GM18909 (cell line): ENCODE measurements around the gene ZFR2.
"Not testable (repeated sequence)": the region's sequence is repeated elsewhere in the genome, so short reads cannot be mapped to it uniquely, and the experiment has no call there.

Source experiments
- ATAC-seq: cut with Tn5 transposase; IDR thresholded peaks from one replicate; pipeline ENCODE4 v1.9.1; 2021; ENCODE audit warnings: mild to moderate bottlenecking; ENCODE audit not compliant: unreplicated experiment, poor library complexity

Gene ZFR2

DNA sequence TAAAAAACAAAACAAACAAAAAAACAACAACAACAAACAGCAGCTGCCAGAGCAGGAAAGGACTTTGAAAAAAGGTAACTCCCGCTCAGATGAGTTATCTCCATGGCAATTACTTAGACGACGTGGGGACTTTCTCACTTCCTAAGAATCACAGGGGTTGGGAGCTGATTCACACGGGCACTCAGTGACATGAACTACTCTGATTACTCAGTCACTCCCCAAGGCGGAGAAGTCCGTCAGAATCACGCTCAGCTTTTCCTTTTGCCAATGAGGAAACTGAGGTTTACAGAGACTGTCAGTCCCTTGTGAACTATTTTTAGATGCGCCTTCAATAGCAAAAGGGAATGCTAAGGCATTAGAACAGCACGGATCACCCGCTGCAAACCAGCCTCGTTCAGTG lies 50.4 kb downstream of the ZFR2 start:
- no peak for ATAC-seq

DNA sequence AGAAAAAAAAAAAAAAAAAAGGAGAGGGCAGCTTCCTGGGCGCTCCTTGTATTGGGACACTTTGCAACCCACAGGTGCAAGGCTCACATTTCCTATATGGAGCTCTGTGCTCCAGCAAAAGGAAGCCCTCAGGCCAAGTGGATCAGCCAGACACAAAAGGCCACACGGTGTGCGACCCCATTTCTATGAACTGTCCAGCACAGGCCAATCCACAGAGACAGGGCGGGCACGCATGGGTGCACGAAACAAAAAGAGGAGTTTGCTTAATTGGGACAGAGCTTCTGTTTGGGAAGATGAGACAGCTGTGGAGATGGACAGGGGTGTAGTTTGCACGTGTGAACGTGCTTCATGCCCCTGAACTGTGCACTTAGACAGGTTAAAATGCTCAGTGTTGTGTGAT lies 51.1 kb downstream of the ZFR2 start:
- no peak for ATAC-seq

DNA sequence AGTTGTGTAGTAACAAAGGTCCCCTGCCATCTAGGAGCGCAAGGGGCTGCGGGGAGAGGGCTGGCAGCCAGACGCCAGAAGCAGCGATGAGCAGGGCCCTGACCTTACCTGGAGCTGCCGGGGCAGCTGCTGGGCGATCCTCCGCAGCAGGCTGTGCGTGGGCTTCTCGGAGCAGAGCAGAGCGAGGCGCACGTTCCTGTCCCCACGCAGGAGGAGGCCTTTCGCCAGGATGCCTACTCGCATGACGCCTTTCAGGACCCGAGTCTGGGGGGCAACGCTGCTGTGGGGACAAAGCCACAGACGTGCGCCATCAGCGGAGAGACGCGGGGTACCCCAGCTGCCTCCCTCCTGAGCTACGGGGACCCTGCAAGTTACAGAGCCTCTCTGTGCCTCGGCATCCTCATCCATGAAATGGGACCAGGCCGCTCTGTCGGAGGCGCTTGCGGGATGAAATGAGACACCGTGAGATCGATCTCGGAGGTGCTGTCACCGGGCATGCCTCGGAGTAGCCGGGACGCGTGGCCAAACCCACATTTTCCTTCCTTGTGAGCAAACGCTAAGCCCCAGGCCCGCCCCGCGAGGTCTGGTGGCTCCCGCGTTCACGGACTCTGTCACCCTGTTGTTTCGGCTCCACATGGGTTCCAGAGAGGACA lies 52.1 kb downstream of the ZFR2 start:
- ATAC-seq: no peak

DNA sequence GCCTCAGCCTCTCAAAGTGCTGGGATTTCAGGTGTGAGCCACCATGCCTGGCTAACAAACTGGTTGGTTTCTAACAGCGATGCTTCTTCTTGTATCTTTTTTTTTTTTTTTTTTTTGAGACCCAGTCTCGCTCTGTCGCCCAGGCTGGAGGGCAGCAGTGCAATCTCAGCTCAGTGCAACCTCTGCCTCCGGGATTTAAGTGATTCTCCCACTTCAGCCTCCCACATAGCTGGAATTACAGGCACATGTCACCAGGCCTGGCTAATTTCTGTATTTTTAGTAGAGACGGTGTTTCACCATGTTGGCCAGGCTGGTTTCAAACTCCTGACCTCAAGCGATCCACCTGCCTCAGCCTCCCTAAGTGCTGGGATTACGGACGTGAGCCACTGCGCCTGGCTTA lies 52.7 kb downstream of the ZFR2 start:
- not testable (repeated sequence) for ATAC-seq

GRCh38 chr19:3814648-3815047 lies 54.2 kb downstream of the ZFR2 start:
- no peak for ATAC-seq

DNA sequence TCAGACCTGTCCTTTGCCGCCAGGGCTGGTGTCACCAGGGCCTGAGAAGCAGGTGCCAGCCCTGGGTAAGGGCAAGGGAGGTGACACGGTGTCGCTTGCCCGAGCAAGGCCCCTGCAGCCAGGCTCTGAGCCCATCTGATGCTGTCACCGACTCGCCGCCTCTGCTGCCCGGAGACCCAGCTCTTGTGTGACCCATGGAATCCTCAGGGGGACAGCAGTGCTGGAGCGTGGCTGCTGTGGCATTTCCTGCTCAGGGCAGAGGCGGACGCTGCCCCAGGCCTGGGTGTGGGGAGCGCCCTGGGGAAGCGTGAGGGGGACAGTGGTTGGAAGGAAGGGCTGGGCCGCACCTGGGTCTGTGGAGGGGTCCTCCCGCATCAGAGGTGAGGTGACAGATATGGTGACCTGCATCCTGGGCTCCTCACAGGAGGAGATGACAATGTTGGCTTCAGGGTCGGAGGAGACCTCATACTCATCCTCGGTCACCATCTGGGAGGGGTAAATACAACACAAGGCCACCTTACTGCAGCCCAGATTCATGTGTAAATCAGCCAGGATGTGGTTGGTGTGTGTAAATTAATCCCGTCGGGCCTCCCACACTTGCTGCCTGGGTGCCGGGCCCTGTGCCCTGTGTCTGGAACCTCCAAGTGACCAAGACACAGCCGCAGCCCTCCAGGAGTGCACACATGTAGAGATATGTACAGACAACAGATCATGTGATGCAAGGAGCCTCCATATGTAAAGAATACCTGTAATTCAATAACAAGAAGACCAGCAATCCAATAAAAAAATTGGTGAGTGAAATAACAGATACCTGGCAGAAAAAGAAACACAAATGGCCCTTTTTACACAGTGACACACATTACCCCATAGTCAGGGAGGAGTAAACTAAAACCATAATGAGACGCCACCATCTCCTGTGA lies 55.1 kb downstream of the ZFR2 start:
- ATAC-seq: no peak

DNA sequence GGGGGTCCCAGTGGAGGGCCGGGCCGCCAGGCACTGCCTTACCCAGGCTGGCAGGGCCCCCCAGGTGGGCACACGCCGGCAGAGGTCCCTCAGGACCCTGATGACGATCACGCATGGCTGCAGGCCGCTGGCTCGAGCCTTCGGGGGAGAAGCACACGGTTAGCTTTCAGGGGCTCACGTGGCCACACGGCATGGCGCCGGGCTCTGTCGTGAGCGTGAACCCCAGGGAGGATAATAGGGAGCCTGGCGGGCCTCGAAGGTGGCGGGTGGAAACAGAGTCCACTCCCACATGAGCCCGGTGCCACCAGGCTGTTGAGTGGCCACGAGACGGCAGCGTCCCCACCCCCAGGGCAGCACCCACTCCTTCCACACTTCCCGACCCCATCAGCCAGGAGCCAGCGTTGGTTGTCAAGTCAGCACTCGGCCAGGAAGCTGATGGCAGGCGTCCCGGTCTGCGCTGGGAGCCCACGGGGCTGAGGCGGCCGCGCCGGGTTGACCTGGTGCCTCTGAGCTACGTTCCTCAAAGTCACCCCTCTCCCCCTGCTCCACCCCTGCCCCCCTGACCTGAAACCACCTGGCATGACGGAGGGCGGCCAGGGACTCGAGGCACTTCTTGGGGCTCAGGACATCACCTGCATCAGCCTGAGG lies 58.0 kb downstream of the ZFR2 start:
- no peak for ATAC-seq

GRCh38 chr19:3809881-3810707 lies 58.7 kb downstream of the ZFR2 start:
- no peak for ATAC-seq

GRCh38 chr19:3808420-3809143 lies 60.3 kb downstream of the ZFR2 start:
- no peak for ATAC-seq

DNA sequence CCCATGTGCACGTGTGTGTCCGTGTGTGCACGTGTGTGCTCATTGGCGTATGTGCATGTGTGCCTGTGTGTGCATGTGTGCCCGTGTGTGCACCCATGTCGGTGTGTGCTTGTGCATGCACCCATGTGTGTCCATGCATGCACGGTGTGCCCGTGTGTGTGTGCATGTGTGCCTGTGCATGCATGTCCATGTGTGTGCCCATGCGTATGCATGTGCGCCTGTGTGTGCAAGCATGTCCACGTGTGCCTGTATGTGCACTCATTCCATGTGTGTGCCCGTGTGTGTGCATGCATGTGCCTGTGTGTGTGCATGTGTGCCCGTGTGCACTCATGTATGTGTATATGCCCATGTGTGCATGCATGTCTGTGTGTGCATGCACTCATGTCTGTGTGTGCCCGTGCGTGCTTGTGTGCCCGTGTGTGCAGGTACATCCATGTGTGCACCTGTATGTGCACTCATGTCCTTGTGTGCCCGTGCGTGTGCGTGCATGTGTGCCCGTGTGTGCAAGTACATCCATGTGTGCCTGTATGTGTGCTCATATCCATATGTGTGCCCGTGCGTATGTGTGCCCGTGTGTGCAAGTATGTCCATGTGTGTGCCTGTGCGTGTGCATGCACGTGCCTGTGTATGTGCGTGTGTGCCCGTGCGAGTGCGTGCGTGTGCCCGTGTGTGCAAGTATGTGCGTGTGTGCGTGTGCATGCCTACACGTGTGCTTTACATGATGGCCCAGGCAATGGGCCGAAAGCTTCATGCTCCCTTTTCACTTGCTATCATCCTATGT lies 61.1 kb downstream of the ZFR2 start:
- ATAC-seq: no peak

- no peak for ATAC-seq
These were observed 61.7 kb downstream of the ZFR2 start for GRCh38 chr19:3807131-3807480.

DNA sequence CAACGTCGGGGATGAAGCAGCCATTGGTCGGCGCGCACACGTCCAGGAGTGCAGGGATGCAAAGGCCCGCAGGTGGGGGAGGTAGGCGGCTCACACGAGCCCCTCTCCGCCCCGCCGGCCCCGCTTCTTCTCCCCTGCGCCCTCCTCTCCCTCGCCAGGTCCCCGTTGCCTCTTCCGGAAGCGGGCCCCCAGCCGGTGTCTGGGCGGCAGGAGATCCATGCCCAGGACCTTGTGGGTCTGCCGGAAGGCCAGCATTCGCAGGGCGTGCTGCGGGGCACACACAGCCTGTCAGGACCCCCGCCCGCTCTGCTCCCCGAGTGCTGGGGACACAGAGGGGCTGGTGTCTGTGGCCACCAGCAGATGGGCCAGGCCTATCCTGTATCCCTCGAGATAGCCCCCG lies 63.0 kb downstream of the ZFR2 start:
- no peak for ATAC-seq

- ATAC-seq: no peak
These were observed 64.4 kb downstream of the ZFR2 start for GRCh38 chr19:3804429-3804828.

DNA sequence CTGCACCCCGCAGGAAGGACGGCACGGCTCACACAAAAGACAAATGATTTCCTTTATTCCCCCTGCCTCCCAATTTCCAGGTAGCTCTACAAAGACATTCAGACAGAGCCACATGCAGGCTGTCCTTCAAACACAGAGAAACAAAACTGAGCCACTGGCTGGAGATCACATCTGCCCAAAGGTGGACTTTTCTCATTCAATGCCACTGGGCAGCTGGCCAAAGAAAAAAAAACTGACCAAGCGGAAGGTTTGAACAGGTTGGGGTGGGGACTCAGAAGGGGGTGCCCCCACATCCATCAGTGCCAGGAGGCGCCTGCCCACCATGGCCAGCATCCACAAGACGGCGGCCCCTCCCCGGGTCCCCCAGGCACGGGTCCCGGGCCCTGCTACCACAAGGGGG lies 64.9 kb downstream of the ZFR2 start:
- no peak for ATAC-seq

DNA sequence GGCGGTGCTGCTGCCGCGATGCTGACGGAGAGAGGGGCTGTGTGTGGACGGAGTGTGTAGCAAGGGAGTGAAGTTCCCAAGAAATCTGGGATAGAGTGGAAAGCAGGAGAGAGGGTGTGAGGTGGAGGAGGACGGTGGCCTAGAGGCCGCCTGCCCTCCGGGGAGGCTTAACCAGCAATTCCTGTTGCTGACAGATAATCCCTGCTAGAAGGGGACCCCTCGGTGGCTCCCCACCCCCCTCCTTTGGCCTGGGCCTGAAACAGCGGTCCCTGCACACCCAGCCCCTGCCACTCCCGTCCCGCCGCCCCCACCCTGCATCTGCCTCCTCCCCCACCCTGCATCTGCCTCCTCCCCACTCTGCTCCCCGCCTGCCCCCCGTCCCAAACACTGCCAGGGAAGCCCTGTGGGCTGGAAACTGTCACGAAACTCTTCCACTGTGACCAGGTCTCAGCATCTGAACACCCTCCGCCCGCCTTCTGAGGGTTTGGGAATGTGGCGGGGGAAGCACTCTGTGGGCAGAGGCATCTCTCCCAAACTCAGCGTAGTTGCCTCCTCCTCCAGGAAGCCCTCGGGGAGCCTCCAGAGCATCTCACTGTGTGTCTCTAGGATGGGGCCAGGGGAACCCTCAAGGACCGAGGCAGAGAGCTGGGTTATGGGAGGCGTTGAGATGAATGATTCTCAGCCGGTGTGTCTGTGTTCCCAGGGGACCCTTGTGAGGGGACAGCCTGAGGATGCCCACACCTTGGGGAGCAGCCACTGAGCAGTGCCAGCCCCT lies 65.5 kb downstream of the ZFR2 start:
- ATAC-seq: no peak

DNA sequence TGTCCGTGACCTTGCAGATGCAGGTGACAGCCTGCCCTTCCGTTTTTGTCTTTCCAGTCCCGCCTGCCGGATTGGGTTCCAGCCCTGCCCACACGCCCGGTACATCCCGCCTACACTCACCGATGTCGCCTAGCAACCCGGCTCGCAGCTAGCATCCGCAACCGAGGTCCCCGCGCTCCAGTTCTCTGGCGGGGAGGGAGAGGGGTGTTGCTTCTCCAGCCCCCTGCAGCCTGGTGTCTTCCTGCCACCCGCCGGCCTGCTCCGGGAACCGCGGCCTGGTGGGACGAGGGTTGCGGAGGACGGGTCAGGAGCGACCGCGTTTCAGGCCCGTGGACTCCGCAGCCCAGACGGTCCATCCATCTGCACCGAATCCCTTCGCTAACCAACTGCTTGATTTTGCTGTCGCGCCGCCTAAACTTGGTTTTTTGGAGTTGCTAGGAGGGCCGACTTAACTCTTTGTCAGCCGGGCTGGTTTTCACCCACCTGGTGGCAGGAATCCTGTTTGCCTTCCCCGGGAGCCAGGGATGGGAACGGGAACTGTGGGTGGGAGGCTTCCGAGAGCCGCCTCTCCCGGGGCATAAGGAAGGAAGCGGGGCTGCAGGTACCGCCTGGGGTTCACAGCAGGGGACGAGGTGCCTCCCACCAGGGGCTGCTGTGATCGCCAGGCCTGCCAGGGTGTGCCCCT lies 67.3 kb downstream of the ZFR2 start:
- no peak for ATAC-seq

DNA sequence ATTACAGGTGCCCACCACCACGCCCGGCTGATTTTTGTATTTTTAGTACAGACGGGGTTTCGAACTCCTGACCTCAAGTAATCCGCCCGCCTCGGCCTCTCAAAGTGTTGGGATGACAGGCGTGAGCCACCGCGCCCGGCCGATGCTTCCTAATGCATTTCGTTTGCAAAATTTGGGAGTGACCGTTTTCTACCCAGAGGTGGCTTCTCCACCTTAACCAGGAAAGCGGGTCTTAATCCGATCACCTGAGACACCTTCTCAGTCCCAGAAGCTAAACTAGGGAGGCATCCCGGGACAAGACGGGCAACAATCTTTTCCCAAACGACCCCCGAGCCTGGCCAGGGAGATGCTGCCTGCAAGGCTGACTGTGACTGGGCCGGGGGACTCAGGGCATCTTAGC lies 67.8 kb downstream of the ZFR2 start:
- ATAC-seq: no peak

DNA sequence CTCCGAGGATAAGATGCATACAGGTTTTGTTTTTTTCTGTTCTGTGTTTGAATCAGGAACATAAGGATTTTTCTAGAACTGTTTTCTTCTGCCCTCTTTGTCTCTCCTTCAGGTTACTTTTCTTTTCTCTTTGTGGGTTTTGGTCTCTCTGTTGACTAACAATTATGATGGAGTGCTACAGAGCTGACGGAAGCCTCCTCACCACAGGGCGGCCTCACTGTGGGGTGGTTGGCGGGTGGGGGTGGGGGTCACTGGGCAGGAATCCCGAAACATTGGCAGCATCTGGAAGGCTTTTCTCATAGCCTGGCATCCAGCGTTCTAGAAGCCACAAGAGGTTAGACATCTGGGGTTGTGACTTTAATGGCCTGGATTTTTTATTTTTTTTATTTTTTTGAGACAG lies 70.7 kb downstream of the ZFR2 start:
- ATAC-seq: no peak
